ENCODE results near the gene SH3BP5L. TPM values are rescaled to one million over a fixed set of nuclear protein-coding genes. Genes with fewer than 3 reads are reported as not detected.
A peak's percentile ranks its signal among the peaks of the same experiment; 100 is the strongest.

The SH3BP5L gene
- total and polyA plus RNA-seq, 10 of the 15 experiments (the other 5 are each of a cell fraction or from before 2014, with no cell fraction given), result 1.1 to 22.8 (median 10.9) TPM

DNA sequence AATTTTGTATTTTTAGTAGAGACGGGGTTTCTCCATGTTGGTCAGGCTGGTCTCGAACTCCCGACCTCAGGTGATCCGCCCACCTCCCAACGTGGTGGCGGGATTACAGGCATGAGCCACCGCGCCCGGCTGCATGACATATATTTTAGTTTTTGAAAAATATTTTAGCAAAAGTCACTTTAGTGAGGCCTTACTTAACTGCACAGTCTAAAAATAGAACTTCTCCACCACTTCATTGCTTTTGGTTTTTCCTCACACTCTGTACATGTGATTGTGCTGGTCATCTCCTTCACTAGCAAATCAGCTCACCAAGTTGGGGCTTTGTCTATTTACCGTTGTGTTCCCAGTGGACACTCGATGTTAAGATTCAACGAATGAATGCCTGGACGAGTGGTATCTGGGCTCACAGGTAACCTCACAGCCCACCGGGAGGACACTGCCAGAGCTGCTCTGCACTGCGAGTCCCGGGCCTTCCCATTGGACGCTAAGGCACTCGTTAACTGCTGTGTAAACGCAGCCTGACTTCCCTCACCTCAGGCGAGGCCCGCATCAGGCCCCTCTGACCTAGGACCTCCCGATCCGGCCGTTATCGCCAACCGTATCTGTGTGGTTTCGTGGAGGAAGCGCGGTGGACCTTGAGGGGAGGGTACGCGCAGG is 47.2 kb upstream of the SH3BP5L start (continued):
- TF ChIP-seq, protein P1, sequence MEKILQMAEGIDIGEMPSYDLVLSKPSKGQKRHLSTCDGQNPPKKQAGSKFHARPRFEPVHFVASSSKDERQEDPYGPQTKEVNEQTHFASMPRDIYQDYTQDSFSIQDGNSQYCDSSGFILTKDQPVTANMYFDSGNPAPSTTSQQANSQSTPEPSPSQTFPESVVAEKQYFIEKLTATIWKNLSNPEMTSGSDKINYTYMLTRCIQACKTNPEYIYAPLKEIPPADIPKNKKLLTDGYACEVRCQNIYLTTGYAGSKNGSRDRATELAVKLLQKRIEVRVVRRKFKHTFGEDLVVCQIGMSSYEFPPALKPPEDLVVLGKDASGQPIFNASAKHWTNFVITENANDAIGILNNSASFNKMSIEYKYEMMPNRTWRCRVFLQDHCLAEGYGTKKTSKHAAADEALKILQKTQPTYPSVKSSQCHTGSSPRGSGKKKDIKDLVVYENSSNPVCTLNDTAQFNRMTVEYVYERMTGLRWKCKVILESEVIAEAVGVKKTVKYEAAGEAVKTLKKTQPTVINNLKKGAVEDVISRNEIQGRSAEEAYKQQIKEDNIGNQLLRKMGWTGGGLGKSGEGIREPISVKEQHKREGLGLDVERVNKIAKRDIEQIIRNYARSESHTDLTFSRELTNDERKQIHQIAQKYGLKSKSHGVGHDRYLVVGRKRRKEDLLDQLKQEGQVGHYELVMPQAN (conservative IDR thresholded peaks at IDR 0.05), result peak; percentile 47; the same call in 1 of the 2 replicates
- TF ChIP-seq MEF2A (IDR thresholded peaks at IDR 0.05; ENCODE audit: insufficient read depth, low read depth, low read length) (peak; percentile 50; the same call in 1 of the 2 replicates), ETV6 (conservative IDR thresholded peaks at IDR 0.05 in 1 of 2, IDR thresholded peaks at IDR 0.05 in 1 of 2; ENCODE audit: borderline replicate concordance in 1 of 2, low read depth in 1 of 2) (no peak), SIN3A (IDR thresholded peaks at IDR 0.05; ENCODE audit: low read depth, low read length) (no peak), SMARCA5 (IDR thresholded peaks at IDR 0.05) (peak; percentile 79), MTA3 (IDR thresholded peaks at IDR 0.05; ENCODE audit: borderline replicate concordance, low read length) (no peak), ZZZ3 (IDR thresholded peaks at IDR 0.05; ENCODE audit: control insufficient read depth, insufficient read length, low read depth) (no peak), STAT3 (IDR thresholded peaks at IDR 0.05; ENCODE audit: low read depth, low read length) (no peak), RBBP5 (conservative IDR thresholded peaks at IDR 0.05) (no peak), CEBPB (IDR thresholded peaks at IDR 0.05; ENCODE audit: borderline replicate concordance in 1 of 2, low read depth in 2 of 2, low read length in 2 of 2) (no peak), ZNF274 (IDR thresholded peaks at IDR 0.05; ENCODE audit: insufficient read depth, insufficient read length) (no peak), FOXK2 (IDR thresholded peaks at IDR 0.05) (no peak), SREBF2 (IDR thresholded peaks at IDR 0.05; ENCODE audit: low read length) (no peak)
- TF ChIP-seq, protein P2, sequence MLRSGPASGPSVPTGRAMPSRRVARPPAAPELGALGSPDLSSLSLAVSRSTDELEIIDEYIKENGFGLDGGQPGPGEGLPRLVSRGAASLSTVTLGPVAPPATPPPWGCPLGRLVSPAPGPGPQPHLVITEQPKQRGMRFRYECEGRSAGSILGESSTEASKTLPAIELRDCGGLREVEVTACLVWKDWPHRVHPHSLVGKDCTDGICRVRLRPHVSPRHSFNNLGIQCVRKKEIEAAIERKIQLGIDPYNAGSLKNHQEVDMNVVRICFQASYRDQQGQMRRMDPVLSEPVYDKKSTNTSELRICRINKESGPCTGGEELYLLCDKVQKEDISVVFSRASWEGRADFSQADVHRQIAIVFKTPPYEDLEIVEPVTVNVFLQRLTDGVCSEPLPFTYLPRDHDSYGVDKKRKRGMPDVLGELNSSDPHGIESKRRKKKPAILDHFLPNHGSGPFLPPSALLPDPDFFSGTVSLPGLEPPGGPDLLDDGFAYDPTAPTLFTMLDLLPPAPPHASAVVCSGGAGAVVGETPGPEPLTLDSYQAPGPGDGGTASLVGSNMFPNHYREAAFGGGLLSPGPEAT (IDR thresholded peaks at IDR 0.05; ENCODE audit: low read depth), result no peak; the same call in 1 of the 2 replicates
- TF ChIP-seq, protein P3, sequence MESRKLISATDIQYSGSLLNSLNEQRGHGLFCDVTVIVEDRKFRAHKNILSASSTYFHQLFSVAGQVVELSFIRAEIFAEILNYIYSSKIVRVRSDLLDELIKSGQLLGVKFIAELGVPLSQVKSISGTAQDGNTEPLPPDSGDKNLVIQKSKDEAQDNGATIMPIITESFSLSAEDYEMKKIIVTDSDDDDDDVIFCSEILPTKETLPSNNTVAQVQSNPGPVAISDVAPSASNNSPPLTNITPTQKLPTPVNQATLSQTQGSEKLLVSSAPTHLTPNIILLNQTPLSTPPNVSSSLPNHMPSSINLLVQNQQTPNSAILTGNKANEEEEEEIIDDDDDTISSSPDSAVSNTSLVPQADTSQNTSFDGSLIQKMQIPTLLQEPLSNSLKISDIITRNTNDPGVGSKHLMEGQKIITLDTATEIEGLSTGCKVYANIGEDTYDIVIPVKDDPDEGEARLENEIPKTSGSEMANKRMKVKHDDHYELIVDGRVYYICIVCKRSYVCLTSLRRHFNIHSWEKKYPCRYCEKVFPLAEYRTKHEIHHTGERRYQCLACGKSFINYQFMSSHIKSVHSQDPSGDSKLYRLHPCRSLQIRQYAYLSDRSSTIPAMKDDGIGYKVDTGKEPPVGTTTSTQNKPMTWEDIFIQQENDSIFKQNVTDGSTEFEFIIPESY (IDR thresholded peaks at IDR 0.05), result no peak
- TF ChIP-seq, protein P4, sequence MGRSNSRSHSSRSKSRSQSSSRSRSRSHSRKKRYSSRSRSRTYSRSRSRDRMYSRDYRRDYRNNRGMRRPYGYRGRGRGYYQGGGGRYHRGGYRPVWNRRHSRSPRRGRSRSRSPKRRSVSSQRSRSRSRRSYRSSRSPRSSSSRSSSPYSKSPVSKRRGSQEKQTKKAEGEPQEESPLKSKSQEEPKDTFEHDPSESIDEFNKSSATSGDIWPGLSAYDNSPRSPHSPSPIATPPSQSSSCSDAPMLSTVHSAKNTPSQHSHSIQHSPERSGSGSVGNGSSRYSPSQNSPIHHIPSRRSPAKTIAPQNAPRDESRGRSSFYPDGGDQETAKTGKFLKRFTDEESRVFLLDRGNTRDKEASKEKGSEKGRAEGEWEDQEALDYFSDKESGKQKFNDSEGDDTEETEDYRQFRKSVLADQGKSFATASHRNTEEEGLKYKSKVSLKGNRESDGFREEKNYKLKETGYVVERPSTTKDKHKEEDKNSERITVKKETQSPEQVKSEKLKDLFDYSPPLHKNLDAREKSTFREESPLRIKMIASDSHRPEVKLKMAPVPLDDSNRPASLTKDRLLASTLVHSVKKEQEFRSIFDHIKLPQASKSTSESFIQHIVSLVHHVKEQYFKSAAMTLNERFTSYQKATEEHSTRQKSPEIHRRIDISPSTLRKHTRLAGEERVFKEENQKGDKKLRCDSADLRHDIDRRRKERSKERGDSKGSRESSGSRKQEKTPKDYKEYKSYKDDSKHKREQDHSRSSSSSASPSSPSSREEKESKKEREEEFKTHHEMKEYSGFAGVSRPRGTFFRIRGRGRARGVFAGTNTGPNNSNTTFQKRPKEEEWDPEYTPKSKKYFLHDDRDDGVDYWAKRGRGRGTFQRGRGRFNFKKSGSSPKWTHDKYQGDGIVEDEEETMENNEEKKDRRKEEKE (IDR thresholded peaks at IDR 0.05), result no peak
- TF ChIP-seq, protein P5, sequence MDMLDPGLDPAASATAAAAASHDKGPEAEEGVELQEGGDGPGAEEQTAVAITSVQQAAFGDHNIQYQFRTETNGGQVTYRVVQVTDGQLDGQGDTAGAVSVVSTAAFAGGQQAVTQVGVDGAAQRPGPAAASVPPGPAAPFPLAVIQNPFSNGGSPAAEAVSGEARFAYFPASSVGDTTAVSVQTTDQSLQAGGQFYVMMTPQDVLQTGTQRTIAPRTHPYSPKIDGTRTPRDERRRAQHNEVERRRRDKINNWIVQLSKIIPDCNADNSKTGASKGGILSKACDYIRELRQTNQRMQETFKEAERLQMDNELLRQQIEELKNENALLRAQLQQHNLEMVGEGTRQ (IDR thresholded peaks at IDR 0.05; ENCODE audit: borderline replicate concordance, low read depth, low read length), result no peak
- TF ChIP-seq, protein P6, sequence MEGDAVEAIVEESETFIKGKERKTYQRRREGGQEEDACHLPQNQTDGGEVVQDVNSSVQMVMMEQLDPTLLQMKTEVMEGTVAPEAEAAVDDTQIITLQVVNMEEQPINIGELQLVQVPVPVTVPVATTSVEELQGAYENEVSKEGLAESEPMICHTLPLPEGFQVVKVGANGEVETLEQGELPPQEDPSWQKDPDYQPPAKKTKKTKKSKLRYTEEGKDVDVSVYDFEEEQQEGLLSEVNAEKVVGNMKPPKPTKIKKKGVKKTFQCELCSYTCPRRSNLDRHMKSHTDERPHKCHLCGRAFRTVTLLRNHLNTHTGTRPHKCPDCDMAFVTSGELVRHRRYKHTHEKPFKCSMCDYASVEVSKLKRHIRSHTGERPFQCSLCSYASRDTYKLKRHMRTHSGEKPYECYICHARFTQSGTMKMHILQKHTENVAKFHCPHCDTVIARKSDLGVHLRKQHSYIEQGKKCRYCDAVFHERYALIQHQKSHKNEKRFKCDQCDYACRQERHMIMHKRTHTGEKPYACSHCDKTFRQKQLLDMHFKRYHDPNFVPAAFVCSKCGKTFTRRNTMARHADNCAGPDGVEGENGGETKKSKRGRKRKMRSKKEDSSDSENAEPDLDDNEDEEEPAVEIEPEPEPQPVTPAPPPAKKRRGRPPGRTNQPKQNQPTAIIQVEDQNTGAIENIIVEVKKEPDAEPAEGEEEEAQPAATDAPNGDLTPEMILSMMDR (IDR thresholded peaks at IDR 0.05 in 2 of 3, conservative IDR thresholded peaks at IDR 0.05 in 1 of 3; ENCODE audit: control insufficient read depth in 2 of 3, extremely low read depth in 1 of 3, insufficient read depth in 1 of 3, low read depth in 3 of 3, low read length in 3 of 3), result no peak
